CD14-positive monocyte (primary cell): ENCODE results near the gene TDRD9. TPM values are rescaled to one million over a fixed set of nuclear protein-coding genes. Genes with fewer than 3 reads are reported as not detected.

Experiments
- DNase-seq, 3 donors: peaks; one replicate each; pipeline ENCODE4 v3.0.0-alpha.2; 2011 to 2022
- H2AFZ ChIP-seq: 2 replicates; pipeline ENCODE4 v1.6.0; 2012; ENCODE audit warnings: mild to moderate bottlenecking, low read depth, low read length, inconsistent platforms; ENCODE audit not compliant: insufficient read depth, poor library complexity, severe bottlenecking
- H3K27ac ChIP-seq, 2 donors: 1 replicate in 1 of 2; 2 replicates in 1 of 2; pipeline ENCODE4 v1.5.1; 2012 to 2013; ENCODE audit warnings: low read length in 2 of 2, control low read depth in 1 of 2, inconsistent platforms in 1 of 2, low read depth in 1 of 2, mild to moderate bottlenecking in 1 of 2
- H3K27me3 ChIP-seq, 2 donors: one replicate each; pipeline versions ENCODE4 v1.6.0 to v1.6.1; 2011 to 2013; ENCODE audit warnings: low read length in 2 of 2; ENCODE audit not compliant: control insufficient read depth in 2 of 2, insufficient read depth in 2 of 2
- H3K36me3 ChIP-seq, 2 donors: replicated peaks in 1 of 2; 1 replicate in 1 of 2; 2 replicates in 1 of 2; pipeline versions ENCODE4 v1.5.1 to v1.6.1; 2012 to 2013; ENCODE audit warnings: low read length in 2 of 2, control low read depth in 1 of 2, inconsistent platforms in 1 of 2, mild to moderate bottlenecking in 1 of 2; ENCODE audit not compliant: insufficient read depth in 2 of 2, control insufficient read depth in 1 of 2
- H3K4me1 ChIP-seq, 2 donors: 1 replicate in 1 of 2; 2 replicates in 1 of 2; pipeline versions ENCODE4 v1.5.1 to v1.6.1; 2012 to 2013; ENCODE audit warnings: low read length in 2 of 2, control low read depth in 1 of 2, inconsistent platforms in 1 of 2, mild to moderate bottlenecking in 1 of 2, moderate library complexity in 1 of 2; ENCODE audit not compliant: insufficient read depth in 2 of 2, control insufficient read depth in 1 of 2
- H3K4me2 ChIP-seq: replicated peaks from 2 replicates; pipeline ENCODE3; 2012; ENCODE audit warnings: low read length, moderate library complexity, mild to moderate bottlenecking; ENCODE audit not compliant: poor library complexity, severe bottlenecking; ENCODE audit errors: extremely low read depth
- H3K4me3 ChIP-seq, 3 experiments: fragments of 200-600 bp in 1 of 3; sonication (generic) in 1 of 3; replicated peaks in 1 of 3; 1 replicate in 2 of 3; 2 replicates in 1 of 3; pipeline ENCODE4 v1.5.1; 2011 to 2013; ENCODE audit warnings: low read length in 3 of 3, mild to moderate bottlenecking in 3 of 3, control low read depth in 2 of 3, low read depth in 2 of 3, inconsistent platforms in 1 of 3, moderate library complexity in 1 of 3
- H3K79me2 ChIP-seq: 2 replicates; pipeline ENCODE4 v1.6.0; 2012; ENCODE audit warnings: mild to moderate bottlenecking, control low read depth, inconsistent platforms, low read length, moderate library complexity; ENCODE audit not compliant: insufficient read depth
- H3K9ac ChIP-seq: 2 replicates; pipeline ENCODE4 v1.6.0; 2017; ENCODE audit warnings: low read length, mild to moderate bottlenecking; ENCODE audit not compliant: insufficient read depth, poor library complexity, severe bottlenecking
- H3K9me3 ChIP-seq, 2 donors: replicated peaks in 1 of 2; 1 replicate in 1 of 2; 2 replicates in 1 of 2; pipeline versions ENCODE4 v1.5.1 to v1.6.1; 2012 to 2013; ENCODE audit warnings: low read length in 2 of 2, control low read depth in 1 of 2; ENCODE audit not compliant: control insufficient read depth in 1 of 2, insufficient read depth in 1 of 2
- H4K20me1 ChIP-seq: 2 replicates; pipeline ENCODE4 v1.6.0; 2012; ENCODE audit warnings: mild to moderate bottlenecking, low read length, control low read depth, moderate library complexity; ENCODE audit not compliant: insufficient read depth
- H3K27ac Mint-ChIP-seq, 7 donors: one replicate each; pipeline ENCODE4 v1.8.0; 2020; ENCODE audit warnings: mild to moderate bottlenecking in 7 of 7, mixed read lengths in 7 of 7, moderate library complexity in 6 of 7, inconsistent platforms in 2 of 7
- H3K27me3 Mint-ChIP-seq, 3 donors: one replicate each; pipeline ENCODE4 v1.8.0; 2021 to 2022; ENCODE audit warnings: low read depth in 3 of 3, mild to moderate bottlenecking in 3 of 3, mixed read lengths in 3 of 3, moderate library complexity in 3 of 3, inconsistent platforms in 1 of 3
- H3K36me3 Mint-ChIP-seq, 2 donors: one replicate each; pipeline ENCODE4 v1.8.0; 2020; ENCODE audit warnings: mixed read lengths in 2 of 2, inconsistent platforms in 1 of 2, mild to moderate bottlenecking in 1 of 2
- H3K4me1 Mint-ChIP-seq: one replicate; pipeline ENCODE4 v1.8.0; 2020; ENCODE audit warnings: mild to moderate bottlenecking, mixed read lengths
- H3K4me3 Mint-ChIP-seq, 2 donors: one replicate each; pipeline ENCODE4 v1.8.0; 2020; ENCODE audit warnings: mild to moderate bottlenecking in 2 of 2, mixed read lengths in 2 of 2, moderate library complexity in 1 of 2
- H3K9me3 Mint-ChIP-seq, 7 donors: one replicate each; pipeline ENCODE4 v1.8.0; 2020 to 2022; ENCODE audit warnings: mixed read lengths in 7 of 7, mild to moderate bottlenecking in 6 of 7, moderate library complexity in 6 of 7, inconsistent platforms in 2 of 7
- CTCF ChIP-seq: fragments of 200-600 bp; IDR thresholded peaks from one replicate; pipeline ENCODE4 v1.8.0; 2022; ENCODE audit warnings: antibody characterized with exemption, mild to moderate bottlenecking
- WGBS: methylation state at CpG from one replicate; pipeline ENCODE4 v1.1.5; 2013; ENCODE audit warnings: missing lambda C conversion rate; ENCODE audit not compliant: insufficient coverage; 5-methylcytosine and 5-hydroxymethylcytosine counted together
- intact Hi-C, 2 donors: fragments of 100-400 bp; cut with micrococcal nuclease; formaldehyde crosslinking; loops; one replicate each; pipeline versions ENCODE4 v1.15.0 to v1.15.1; 2023
- polyA plus RNA-seq, 3 donors: library from polyadenylated mRNA; depleted of rRNA in 1 of 3; unstranded in 2 of 3; stranded (reverse) in 1 of 3; fragments of 300-500 nt in 2 of 3; fragments of >200 nt in 1 of 3; fragmentation: Illumina TruSeq in 2 of 3; gene quantifications; 1 replicate in 2 of 3; 2 replicates in 1 of 3; pipeline ENCODE4 v1.2.3, GENCODE V29; 2012 to 2021

The TDRD9 gene
- polyA plus RNA-seq, 3 donors = 7.6 to 12.1 (median 11.8) TPM

- Mint-ChIP-seq H3K4me1 (peaks cover 3% of the 10 kb centered on the region), H3K9me3 (peaks cover 0 to 2% (median 0%) of the 10 kb centered on the region in 7 donors), H3K4me3 (no peak overlapping the region), H3K27ac (no peak overlapping the region), H3K27me3 (peaks cover 2 to 7% (median 4%) of the 10 kb centered on the region in 3 donors), H3K36me3 (no peaks in the 10 kb centered on the region)
- intact Hi-C loops = no loop called here
- no peaks in the 10 kb centered on the region for H3K27me3 ChIP-seq
- H2AFZ ChIP-seq = no peak overlapping the region
- H3K9me3 ChIP-seq = no peaks in the 10 kb centered on the region
- no peaks in the 10 kb centered on the region for H3K4me1 ChIP-seq
- H3K9ac ChIP-seq = no peak overlapping the region
- no peaks in the 10 kb centered on the region for H4K20me1 ChIP-seq
- 84% methylated on average over 9 of the region's 11 CpGs for WGBS
- H3K4me3 ChIP-seq = no peak overlapping the region
- no peak for TF ChIP-seq CTCF
- DNase-seq = no peak
- H3K36me3 ChIP-seq = no peaks in the 10 kb centered on the region
- H3K79me2 ChIP-seq = no peaks in the 10 kb centered on the region
- H3K4me2 ChIP-seq = no peak overlapping the region
- no peak overlapping the region for H3K27ac ChIP-seq
Observed at GRCh38 chr14:104092931-104093365, 164.7 kb downstream of the TDRD9 start.

- no peak for TF ChIP-seq CTCF
- H4K20me1 ChIP-seq = no peaks in the 10 kb centered on the region
- no peak for DNase-seq
- no peaks in the 10 kb centered on the region for H3K27me3 ChIP-seq
- H3K4me3 ChIP-seq = no peak overlapping the region
- no peak overlapping the region for H3K4me2 ChIP-seq
- Mint-ChIP-seq H3K9me3 (peaks cover 0 to 1% (median 0%) of the 10 kb centered on the region in 7 donors), H3K27me3 (peaks cover 2 to 7% (median 2%) of the 10 kb centered on the region in 3 donors), H3K4me1 (peaks cover 3% of the 10 kb centered on the region), H3K36me3 (no peaks in the 10 kb centered on the region), H3K4me3 (no peak overlapping the region), H3K27ac (no peak overlapping the region)
- H3K79me2 ChIP-seq = no peaks in the 10 kb centered on the region
- H3K27ac ChIP-seq = no peak overlapping the region
- H3K4me1 ChIP-seq = no peaks in the 10 kb centered on the region
- no peaks in the 10 kb centered on the region for H3K9me3 ChIP-seq
- H3K9ac ChIP-seq = no peak overlapping the region
- H3K36me3 ChIP-seq = no peaks in the 10 kb centered on the region
- 77% methylated on average over 16 of the region's 18 CpGs for WGBS
- H2AFZ ChIP-seq = no peak overlapping the region
- intact Hi-C loops = no loop called here
Observed at GRCh38 chr14:104093366-104094055, 165.3 kb downstream of the TDRD9 start.
